Cortex of kidney (tissue), 1 donor: Measurements from ENCODE around the gene FBXL13.
"Not testable (repeated sequence)": the region's sequence is repeated elsewhere in the genome, so short reads cannot be mapped to it uniquely, and the experiment has no call there.

ENCODE experiments used
- DNase-seq: peaks from one replicate; lab custom pipeline; 2025; lab: John Stamatoyannopoulos, UW

Gene FBXL13

DNA sequence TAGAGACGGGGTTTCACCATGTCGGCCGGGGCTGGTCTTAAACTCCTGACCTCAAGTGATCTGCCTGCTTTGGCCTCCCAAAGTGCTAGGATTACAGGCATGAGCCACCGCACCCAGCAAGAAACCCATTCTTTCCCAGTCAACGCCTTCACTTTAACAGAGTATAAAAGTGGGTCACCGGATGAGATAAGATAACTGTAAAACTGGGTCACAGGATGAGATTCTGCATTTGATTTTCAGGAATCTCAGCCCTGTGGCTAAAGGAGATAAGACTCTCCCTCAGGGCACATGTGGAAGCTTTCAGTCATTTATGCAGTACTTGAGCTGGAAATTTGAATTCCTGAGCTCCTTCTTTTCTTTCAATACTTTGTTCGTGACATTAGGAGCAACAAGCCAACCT is 91.0 kb downstream of the FBXL13 start:
- no peak for DNase-seq

DNA sequence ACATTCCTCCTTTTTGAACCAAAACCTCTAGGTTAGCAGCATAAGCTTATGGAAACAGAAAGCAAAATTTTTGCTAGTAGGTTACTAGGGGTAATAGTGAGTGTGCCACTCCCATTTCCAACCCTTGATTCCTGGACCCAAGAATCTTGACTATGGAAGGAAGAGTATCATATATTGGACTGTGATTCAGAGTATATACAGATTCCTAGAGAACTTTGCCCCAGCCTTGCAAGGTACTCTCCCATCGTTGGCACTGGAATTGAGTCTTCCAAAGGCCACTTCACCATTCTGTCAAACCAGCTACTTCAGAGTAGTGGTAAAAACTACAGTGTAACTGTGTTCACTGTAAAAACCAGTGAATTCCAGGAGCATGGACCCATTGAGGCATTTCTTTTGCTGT is 92.4 kb downstream of the FBXL13 start:
- DNase-seq, result no peak

DNA sequence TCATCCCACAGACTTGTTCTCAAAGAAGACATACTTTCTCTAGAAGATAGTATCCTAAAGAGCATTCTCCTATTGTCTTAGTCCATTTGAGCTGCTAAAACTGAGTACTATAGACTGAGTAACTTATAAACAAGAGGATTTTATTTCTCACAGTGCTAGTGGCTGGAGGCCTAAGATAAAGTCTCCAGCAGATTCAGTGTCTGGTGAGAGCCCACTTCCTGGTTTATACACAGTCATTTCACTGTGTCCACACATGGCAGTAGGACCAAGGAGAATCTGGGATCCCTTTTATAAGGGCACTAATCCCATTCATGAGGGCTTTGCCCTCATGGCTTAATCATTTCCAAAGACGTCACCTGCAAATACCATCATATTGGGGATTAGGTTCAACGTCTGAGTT is 93.1 kb downstream of the FBXL13 start:
- no peak for DNase-seq

DNA sequence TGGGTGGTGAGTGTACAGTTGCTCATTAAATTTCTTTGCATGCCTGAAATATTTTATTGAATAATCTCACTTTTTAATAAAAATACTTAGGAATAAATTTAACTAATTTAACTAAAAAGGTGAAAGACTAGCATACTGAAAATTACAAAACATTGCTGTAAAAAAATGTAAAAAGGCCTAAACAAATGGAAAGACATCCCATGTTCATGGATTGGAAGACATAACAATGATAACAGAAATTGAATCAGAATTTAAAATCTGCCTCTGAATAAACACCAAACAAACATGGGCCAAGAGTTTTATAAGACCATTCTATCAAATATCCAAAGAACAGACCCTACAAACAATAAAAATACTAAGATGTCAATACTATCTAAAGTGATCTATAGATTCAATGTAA is 94.9 kb downstream of the FBXL13 start:
- DNase-seq, result no peak

DNA sequence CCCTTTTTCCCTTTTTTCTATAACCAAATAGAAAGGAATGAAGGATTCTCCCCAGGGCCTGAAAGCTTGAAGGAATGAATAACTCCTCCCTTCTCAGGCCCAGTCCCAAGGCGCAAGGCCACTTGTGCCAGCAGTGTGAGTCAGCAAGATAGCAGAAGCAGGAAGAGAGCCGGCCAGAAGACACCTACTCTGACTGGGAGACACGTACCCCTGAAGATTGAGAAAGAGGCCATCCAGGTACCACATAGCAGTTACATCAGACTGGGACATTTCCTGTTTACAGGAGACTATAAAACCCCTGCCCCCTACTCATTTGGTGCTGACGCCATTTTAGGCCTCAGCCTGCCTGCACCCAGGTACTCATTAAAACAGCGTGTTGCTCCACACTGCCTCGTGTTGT is 96.3 kb downstream of the FBXL13 start:
- DNase-seq, result no peak

DNA sequence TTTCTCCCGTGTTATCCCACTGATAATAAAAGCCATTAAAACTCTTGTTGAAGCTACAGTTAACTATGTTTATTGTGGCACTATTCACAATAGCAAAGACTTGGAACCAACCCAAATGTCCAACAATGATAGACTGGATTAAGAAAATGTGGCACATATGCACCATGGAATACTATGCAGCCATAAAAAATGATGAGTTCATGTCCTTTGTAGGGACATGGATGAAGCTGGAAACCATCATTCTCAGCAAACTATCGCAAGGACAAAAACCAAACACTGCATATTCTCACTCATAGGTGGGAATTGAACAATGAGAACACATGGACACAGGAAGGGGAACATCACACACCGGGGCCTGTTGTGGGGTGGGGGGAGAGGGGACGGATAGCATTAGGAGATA is 97.0 kb downstream of the FBXL13 start:
- DNase-seq, result not testable (repeated sequence)

DNA sequence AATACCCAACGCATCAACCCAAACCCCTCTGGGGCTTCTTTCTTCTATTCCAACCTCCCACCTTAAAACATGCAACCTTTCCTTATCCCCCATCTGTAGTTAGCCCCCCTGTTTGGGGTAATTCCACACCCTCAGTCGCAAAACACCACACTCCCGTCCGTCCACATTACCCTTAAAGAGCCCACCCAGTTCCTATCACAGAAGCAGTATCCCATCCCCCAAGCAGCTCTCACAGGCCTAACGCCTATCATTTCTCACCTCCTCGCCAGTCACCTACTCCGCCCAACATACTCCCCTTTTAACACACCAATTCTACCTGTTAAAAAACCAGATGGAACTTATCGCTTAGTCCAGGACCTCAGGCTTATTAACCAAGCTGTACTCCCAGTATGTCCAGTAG is 98.1 kb downstream of the FBXL13 start:
- DNase-seq, result no peak

DNA sequence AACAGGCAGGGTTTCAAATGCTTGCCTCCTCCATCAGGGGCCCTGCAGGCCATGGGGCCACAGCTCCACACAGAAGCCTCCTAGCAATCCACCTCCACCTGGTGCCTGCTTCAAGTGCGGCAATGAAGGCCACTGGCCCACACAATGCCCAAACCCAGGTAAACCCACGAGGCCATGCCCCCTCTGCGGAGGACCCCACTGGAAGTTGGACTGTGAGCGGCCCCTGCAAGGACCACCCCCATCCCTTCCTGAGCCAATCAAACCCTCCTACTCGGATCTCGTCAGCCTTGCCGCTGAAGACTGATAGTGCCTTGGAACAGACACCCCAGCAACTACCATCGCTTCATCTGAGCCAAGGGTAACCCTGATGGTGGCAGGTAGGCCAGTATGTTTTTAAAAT is 98.7 kb downstream of the FBXL13 start:
- DNase-seq, result no peak

DNA sequence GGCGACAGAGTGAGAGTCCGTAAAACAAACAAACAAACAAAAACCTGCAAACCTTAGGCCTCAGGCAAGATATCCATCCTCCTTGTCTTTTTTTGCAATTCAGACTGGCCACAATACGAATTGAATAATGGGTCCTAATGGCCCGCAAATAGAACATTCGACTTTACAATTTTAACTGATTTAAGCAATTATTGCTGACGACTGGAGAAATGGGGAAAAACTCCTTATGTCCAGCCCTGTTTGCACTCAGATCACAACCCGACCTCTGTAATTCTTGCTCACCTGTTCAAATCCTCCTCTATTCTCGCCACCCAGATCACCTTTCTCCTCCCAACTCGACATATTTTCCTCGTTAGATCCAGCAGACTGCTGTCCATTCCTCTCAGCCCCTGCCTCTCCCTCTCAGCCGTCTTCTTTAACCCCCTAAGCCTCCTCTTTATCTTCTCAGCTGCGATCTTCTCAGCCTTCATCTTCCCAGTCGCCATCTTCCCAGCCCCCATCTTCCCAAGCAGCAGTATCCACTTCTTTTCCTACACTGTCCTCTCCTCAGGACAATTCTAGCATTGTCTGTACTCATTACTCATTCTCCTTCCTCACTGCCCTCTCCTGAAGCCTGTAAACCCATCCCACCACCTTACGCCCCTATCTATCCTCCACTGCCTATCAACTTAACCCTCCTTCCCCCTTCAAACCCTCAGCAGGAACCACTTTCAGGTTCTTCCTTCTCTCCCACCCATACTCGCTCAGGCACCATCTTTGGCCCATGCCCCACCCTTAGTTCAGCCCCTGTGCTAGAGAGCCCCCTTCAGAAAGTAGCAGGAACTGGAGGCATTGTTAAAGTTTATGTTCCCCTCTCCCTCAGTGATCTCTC is 100.0 kb downstream of the FBXL13 start:
- DNase-seq, result no peak

DNA sequence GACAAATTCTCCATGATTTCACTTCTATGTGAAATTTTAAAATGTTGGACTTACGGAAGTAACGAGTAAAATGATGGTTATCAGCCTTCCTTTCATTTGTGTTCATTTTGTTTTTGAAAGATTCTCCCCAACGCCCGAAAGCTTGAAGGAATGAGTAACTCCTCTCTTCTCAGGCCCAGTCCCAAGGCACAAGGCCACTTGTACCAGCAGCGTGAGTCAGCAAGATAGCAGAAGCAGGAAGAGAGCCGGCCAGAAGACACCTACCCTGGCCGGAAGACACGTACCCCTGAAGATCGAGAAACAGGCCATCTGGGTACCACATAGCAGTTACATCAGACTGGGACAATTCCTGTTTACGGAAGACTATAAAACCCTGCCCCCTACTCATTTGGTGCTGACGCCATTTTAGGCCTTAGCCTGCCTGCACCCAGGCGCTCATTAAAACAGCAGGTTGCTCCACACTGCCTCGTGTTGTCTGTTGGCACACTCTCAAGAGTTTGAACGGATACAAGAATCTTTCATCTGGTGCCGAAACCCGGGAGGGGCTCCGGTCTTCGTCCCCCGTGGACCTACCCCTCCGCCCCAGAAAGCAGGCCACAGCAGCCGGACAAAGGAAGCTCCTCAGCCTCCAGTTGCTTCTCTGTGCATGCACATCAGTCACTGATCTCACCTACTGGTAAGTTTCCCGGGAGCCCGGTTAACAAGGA is 101.3 kb downstream of the FBXL13 start:
- no peak for DNase-seq

DNA sequence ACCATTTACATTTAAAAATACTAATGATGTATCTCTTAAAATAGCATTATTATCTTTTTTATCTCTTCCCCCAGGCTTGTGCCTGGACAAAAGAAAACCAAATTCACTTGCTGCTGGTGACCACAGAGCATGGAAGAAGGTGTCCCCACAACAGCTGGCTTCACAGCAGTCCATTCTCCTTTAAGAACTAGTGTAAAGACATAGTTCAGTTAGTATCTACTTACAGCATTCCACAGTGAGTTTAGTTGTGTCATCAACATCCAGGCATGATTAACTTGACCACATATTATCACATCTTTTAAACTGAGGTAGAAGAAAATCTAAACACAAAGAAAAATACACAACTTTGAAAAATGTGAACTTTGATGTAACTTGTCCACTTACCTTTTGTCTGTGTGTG is 106.8 kb downstream of the FBXL13 start:
- no peak for DNase-seq

DNA sequence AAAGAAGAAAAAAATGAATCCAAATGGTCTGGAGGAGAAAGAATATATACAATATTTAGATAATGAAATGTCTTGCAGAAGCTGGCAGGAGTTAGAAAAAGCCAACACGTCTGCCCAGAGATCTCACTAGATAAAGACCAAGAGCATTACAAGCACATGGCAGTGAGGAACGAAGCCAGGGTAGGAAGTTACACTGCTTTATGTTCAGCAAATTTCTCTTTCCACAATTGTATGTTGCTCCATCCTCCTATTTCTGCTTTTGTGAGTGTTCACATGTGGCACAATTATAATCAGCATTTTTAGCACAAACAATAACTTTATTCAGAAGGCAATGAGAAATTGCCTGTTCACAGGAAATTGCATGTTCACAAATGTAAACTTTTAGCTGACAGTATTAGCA is 108.1 kb downstream of the FBXL13 start:
- no peak for DNase-seq

DNA sequence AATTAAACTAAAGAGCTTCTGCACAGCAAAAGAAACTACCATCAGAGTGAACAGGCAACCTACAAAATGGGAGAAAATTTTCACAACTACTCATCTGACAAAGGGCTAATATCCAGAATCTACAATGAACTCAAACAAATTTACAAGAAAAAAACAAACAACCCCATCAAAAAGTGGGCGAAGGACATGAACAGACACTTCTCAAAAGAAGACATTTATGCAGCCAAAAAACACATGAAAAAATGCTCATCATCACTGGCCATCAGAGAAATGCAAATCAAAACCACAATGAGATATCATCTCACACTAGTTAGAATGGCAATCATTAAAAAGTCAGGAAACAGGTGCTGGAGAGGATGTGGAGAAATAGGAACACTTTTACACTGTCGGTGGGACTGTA is 112.6 kb downstream of the FBXL13 start:
- DNase-seq, result not testable (repeated sequence)

DNA sequence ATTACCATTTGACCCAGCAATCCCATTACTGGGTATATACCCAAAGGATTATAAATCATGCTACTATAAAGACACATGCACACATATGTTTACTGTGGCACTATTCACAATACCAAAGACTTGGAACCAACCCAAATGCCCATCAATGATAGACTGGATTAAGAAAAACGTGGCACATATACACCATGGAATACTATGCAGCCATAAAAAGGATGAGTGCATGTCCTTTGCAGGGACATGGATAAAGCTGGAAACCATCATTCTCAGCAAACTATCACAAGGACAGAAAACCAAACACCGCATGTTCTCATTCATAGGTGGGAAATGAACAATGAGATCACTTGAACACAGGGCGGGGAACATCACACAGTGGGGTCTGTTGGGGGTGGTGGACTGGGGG is 116.6 kb downstream of the FBXL13 start:
- DNase-seq, result not testable (repeated sequence)

DNA sequence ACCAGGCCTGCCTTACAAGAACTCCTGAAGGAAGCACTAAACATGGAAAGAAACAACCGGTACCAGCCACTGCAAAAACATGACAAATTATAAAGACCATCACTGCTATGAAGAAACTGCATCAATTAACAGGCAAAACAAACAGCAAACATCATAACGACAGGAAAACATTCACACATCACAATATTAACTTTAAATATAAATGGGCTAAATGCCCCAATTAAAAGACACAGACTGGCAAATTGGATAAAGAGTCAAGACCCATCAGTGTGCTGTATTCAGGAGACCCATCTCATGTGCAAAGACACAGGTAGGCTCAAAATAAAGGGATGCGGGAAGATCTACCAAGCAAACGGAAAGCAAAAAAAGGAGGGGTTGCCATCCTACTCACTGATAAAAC is 120.2 kb downstream of the FBXL13 start:
- not testable (repeated sequence) for DNase-seq

DNA sequence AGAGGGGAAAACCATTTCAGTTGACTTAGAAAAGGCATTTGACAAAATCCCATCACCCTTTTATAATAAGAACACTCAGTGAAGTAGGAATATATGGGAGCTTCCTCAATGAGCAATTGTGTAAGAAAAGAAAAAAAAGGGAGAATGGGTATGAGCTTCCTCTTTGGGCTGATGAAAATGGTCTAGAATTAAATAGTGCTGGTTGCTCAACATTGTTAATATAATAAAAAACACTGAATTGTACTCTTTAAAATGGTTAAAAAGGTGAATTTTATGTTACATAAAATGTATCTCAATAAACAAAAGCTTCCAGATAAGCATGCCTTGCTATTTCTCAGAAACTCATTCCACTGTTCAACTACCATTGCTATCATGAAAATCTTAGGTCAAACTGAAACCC is 121.2 kb downstream of the FBXL13 start:
- no peak for DNase-seq

DNA sequence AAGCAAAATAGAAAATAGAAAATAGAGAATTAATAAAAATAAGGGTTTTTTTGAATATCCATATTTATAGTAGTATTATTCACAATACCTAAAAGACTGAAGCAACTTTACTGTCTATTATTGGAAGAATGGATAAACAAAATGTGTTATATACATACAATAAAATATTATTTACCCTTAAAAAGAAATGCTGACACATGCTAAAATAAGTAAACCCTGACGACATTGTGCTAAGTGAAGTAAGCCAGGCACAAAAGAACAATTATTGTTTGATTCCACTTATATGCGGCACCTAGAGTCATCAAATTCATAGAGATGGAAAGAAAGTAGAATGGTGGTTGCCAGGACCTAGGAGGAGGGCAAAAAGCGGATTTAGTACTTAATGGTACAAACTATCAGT is 122.8 kb downstream of the FBXL13 start:
- no peak for DNase-seq

DNA sequence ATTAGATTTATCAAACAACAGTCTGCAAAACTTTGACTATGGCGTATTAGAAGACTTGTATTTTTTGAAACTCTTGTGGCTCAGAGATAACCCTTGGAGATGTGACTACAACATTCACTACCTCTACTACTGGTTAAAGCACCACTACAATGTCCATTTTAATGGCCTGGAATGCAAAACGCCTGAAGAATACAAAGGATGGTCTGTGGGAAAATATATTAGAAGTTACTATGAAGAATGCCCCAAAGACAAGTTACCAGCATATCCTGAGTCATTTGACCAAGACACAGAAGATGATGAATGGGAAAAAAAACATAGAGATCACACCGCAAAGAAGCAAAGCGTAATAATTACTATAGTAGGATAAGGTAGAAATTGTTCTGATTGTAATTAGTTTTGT is 130.4 kb downstream of the FBXL13 start:
- DNase-seq, result no peak

DNA sequence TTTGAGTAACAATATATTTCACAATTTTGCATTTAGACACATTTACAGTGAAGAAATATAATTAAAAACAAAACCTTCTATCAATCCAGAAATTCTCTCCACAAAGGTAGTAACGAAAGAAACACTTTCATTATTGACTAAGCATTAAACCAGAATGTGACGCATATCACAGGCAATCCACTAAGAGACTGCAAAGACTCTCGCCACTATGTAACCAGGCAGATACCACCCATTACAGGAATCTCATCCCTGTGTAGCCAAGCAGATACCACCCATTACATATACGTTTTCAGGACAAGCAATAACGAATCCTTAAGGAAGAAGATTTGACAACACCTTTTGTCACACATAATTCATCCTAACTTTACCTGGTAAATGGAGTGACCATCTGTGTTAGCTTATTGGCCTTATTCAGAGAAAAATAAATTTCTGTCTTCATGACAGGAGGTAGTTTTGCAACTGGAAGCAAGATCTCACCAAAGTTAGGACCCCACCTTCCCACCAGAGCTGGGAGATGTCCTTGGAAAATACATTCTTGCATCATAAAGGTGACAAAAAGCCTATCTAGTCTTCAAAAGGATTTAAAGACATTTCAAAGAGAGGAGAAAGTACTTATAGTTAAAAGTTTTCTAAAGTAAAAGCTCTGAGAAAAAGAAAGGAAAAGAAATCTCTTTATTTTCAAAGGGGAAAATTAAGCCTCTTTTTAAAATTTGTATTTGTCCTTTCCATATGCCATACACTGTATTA is 131.0 kb downstream of the FBXL13 start:
- DNase-seq, result no peak

DNA sequence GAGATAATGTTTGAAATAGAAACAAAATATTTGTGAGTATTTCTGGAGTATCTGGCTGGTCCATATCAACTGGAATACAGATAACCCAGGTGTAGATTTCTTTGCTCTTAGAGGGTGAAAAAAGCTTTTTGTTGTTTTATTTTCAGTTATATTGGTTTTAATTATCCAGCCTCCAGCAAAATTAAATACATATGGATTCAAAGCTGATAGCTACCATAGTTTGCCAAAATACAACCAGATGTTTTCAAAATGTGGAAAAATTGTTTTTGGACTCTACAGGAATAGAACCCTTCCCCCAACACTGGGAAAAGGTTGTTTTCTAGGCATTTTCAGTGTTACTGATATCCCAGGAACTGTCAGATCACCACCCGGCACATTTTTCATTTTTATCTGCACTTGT is 131.7 kb downstream of the FBXL13 start:
- no peak for DNase-seq

DNA sequence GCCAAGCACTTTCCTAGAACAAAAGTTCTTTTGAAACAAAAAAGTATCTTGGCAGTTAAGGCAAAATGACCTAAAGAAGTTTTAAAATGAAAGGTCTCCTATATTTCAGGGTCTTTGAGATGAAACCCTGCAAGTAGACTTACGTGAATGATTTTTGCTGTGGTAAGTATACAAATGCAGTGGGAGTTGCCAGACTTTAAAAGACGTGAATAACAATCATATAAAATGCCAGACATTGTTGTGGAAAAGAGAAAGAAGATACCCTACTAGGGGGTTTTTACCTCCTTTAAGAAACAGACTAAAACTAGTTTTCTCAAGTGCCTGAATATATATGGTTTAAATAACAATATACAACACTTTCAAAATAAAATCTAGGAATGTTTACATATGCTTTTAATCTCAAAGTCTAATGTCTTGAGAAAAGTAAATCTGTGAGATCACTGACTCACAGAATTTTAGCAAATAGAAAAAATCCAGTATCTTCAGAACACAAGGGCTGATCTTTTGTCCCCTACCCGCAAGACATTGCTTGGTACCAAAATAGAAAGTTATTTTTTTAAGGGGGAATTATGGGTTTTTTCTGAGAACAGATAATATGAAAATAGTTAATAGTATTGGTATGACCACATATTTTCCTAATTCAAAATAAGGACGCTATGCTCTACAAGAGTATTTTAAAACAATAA is 132.3 kb downstream of the FBXL13 start:
- no peak for DNase-seq

DNA sequence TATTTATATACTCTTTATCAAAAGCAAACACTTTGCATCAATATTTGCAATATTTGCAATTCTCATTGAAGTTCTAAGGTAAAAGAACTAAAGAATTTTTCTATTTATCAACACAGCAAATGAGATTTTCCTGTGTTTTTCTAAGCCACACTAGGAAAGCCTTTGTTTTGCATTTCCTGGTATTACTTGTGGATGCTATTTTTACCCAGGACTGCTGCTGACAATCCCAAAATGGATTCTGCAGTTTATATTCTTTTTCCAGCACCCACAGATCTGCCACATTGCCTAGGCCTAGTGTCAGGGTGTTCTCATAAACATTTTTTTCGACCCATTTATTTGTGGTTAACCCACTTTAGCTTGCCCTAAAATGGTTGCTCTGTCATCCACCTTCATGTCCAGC is 135.9 kb downstream of the FBXL13 start:
- DNase-seq, result no peak
